ENCODE measurements around the gene FSTL3. TPM values are rescaled to one million over a fixed set of nuclear protein-coding genes. Genes with fewer than 3 reads are reported as not detected.

Gene FSTL3
- total RNA-seq, 1 donor from 2014 or later: 312 TPM

DNA sequence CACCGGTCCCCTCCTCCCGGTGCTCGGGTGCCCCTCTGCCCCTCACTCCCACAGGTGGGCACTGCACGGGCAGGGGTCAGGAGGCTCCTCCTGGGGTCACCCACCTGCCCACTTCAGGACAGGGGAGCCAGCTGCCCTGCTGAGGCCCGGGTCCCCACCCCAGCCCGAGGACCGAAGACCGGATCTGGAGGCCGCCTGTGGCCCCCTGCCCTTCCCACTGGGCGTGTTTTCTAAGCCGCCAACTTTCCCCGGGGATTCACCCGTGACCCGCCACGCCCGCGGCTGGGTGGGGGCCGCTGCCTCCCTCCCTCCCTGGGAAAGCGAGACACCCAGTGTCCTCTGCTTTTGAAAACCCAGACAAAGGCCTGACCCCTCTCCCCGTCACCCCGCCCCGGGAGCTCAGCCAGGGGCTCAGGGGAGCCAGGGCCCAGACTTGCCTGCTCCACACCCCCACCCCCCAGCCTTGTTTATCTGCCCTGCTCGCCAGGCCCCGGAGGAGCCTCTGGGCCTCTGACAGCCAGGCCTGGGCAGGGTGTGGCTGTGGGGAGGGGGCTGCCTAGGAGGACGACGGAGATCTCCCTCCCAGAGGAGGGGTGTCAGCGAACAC lies 33.9 kb downstream of the FSTL3 start:
- peak overlapping the region; percentile 66 for H3K27ac Mint-ChIP-seq (ENCODE audit: unreplicated experiment)
- no peaks in the 10 kb centered on the region for H3K27me3 Mint-ChIP-seq (ENCODE audit: low read depth)
- DNase-seq (ENCODE audit: low spot score): no peak
- no peaks in the 10 kb centered on the region for H3K9me3 Mint-ChIP-seq (ENCODE audit: low read depth)
- H3K36me3 Mint-ChIP-seq (ENCODE audit: low read depth): peaks cover 2% of the 10 kb centered on the region
- peak overlapping the region; percentile 73 for H3K4me3 Mint-ChIP-seq (ENCODE audit: unreplicated experiment)
- TF ChIP-seq, protein P1, sequence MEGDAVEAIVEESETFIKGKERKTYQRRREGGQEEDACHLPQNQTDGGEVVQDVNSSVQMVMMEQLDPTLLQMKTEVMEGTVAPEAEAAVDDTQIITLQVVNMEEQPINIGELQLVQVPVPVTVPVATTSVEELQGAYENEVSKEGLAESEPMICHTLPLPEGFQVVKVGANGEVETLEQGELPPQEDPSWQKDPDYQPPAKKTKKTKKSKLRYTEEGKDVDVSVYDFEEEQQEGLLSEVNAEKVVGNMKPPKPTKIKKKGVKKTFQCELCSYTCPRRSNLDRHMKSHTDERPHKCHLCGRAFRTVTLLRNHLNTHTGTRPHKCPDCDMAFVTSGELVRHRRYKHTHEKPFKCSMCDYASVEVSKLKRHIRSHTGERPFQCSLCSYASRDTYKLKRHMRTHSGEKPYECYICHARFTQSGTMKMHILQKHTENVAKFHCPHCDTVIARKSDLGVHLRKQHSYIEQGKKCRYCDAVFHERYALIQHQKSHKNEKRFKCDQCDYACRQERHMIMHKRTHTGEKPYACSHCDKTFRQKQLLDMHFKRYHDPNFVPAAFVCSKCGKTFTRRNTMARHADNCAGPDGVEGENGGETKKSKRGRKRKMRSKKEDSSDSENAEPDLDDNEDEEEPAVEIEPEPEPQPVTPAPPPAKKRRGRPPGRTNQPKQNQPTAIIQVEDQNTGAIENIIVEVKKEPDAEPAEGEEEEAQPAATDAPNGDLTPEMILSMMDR (IDR thresholded peaks at IDR 0.05): no peak
- H3K4me1 Mint-ChIP-seq (ENCODE audit: low read depth): peaks cover 28% of the 10 kb centered on the region

DNA sequence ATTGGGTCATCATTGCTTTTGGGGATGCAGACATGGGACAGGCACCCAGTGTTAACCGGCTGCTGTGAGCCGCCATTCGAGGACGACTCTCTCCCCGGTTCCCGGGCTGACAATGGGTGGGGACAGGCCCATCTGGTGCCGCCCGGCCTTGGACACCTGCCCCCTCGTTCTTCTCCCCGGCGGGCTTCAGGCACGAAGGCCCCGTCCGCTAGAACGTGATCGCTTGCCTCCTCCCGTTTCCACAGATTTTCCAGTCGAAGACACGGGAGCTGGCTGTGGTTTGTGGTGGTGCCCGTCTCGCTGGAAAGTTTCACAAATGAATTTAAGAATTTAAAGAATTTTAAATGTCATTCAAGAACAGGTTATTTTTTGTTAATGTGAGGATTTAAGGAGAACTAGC lies 34.6 kb downstream of the FSTL3 start:
- DNase-seq (ENCODE audit: low spot score): no peak

DNA sequence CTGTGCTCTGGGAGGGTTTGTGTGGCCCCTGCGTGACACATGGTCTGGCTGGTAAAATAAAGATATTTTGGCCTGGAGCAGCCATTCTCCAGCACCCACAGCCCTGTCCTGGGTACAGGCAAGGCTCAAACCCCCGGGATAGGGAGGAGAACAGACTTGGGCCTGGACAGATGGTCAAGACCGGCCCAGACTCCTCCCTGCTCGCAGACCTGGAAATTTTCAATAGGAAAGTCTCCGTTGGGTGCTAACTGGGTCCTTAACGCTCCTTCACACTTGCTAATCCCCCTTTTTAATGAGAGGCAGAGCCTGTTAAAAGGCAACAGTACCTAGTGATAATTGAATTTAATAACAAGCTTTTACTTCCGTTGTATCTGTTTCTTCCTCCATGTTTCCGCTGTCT lies 35.1 kb downstream of the FSTL3 start:
- Mint-ChIP-seq H3K9me3 (ENCODE audit: low read depth) (peaks cover 4% of the 10 kb centered on the region), H3K27me3 (ENCODE audit: low read depth) (no peaks in the 10 kb centered on the region), H3K4me3 (ENCODE audit: unreplicated experiment) (peak overlapping the region; percentile 73), H3K4me1 (ENCODE audit: low read depth) (peaks cover 28% of the 10 kb centered on the region), H3K36me3 (ENCODE audit: low read depth) (peaks cover 11% of the 10 kb centered on the region), H3K27ac (ENCODE audit: unreplicated experiment) (peak overlapping the region; percentile 87)
- DNase-seq (ENCODE audit: low spot score): no peak
- TF ChIP-seq, protein P1 (IDR thresholded peaks at IDR 0.05): no peak

More for the DNA sequence above, 34.6 kb downstream of the FSTL3 start:
- Mint-ChIP-seq H3K27ac (ENCODE audit: unreplicated experiment) (peak overlapping the region; percentile 87), H3K27me3 (ENCODE audit: low read depth) (no peaks in the 10 kb centered on the region), H3K36me3 (ENCODE audit: low read depth) (peaks cover 9% of the 10 kb centered on the region), H3K4me1 (ENCODE audit: low read depth) (peaks cover 28% of the 10 kb centered on the region), H3K4me3 (ENCODE audit: unreplicated experiment) (peak overlapping the region; percentile 73), H3K9me3 (ENCODE audit: low read depth) (peaks cover 4% of the 10 kb centered on the region)
- TF ChIP-seq, protein P1 (IDR thresholded peaks at IDR 0.05): no peak

DNA sequence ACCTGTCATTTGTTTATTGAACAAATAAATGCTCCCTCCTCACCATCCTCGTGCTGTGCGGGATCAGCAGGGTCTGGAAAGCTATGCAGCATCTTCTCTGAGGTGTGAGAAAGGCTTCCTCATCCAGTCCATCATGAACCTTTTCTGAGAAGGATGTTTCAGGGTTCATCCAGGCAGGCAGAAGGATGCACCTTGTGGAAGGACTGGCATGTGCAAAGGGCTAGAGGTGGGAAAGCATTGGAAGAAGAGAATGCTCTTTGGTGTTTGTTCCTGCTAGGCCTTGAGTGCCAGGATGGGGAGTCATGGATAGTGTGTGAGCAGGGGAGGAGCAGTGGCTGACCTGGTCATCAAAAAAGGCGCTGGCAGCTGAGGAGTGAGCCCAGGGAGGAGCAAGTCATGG lies 39.2 kb downstream of the FSTL3 start:
- no peak for DNase-seq (ENCODE audit: low spot score)
- peaks cover 32% of the 10 kb centered on the region for H3K4me1 Mint-ChIP-seq (ENCODE audit: low read depth)
- peaks cover 11% of the 10 kb centered on the region for H3K36me3 Mint-ChIP-seq (ENCODE audit: low read depth)
- no peak overlapping the region for H3K27ac Mint-ChIP-seq (ENCODE audit: unreplicated experiment)
- peaks cover 4% of the 10 kb centered on the region for H3K9me3 Mint-ChIP-seq (ENCODE audit: low read depth)
- H3K4me3 Mint-ChIP-seq (ENCODE audit: unreplicated experiment): no peak overlapping the region
- no peaks in the 10 kb centered on the region for H3K27me3 Mint-ChIP-seq (ENCODE audit: low read depth)
- TF ChIP-seq, protein P1 (IDR thresholded peaks at IDR 0.05): no peak

DNA sequence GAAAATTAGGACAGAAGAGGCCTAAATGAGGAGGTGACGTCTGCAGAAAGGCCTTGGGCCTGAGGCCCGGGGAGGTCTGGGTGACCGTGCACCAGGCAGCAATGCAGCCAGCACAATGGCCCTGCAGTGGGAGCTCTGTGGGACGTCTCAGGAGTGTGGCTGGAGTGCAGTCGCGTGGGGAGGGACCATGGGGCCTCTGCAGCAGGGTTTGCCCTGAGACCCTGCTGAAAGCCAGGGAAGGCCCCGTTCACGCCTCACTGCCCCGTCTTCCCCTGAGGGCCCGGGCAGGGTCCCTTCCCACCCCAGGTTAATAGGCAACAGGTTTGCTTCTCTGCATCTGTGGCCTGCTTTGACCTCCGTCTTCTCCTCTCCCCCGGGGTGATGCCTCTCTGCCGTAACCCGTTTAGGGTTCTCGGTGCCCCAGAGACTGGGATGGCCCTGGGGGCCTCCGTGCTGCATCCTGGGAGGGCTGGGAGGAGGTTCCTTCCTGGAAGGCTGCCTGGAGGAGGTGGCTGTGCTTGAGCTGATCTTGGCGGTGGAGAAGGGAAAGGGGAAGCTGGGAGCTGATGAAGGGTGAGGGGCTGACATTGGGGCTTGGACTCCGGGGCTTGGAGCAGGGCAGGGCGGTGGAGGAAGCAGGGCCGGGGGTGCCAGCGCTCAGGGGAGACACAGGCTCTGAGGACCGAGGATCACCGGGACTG lies 42.2 kb downstream of the FSTL3 start:
- Mint-ChIP-seq H3K27ac (ENCODE audit: unreplicated experiment) (peak overlapping the region; percentile 61), H3K27me3 (ENCODE audit: low read depth) (no peaks in the 10 kb centered on the region), H3K4me3 (ENCODE audit: unreplicated experiment) (no peak overlapping the region), H3K36me3 (ENCODE audit: low read depth) (peaks cover 9% of the 10 kb centered on the region), H3K4me1 (ENCODE audit: low read depth) (peaks cover 25% of the 10 kb centered on the region), H3K9me3 (ENCODE audit: low read depth) (peaks cover 4% of the 10 kb centered on the region)
- DNase-seq (ENCODE audit: low spot score): no peak
- TF ChIP-seq, protein P1 (IDR thresholded peaks at IDR 0.05): no peak

Data from chondrocyte (in vitro differentiated cells).